ENCODE results near the gene MEGF10. TPM values are rescaled to one million over a fixed set of nuclear protein-coding genes. Genes with fewer than 3 reads are reported as not detected.

Gene MEGF10
- total RNA-seq, 2 experiments from 2014 or later: not detected

- DNase-seq (ENCODE audit: low spot score): no peak
- Histone ChIP-seq H4K20me1 (ENCODE audit: insufficient read depth, low read length) (no peaks in the 10 kb centered on the region), H3K4me1 (ENCODE audit: insufficient read depth, low read length, poor library complexity, severe bottlenecking) (no peaks in the 10 kb centered on the region), H2AFZ (ENCODE audit: low read length) (no peak overlapping the region), H3K9me3 (ENCODE audit: low read length) (no peaks in the 10 kb centered on the region), H3K4me2 (ENCODE audit: low read length) (no peak overlapping the region), H3K36me3 (ENCODE audit: insufficient read depth, low read length) (no peaks in the 10 kb centered on the region), H3K27ac (ENCODE audit: low read depth, low read length, poor library complexity, severe bottlenecking) (no peak overlapping the region), H3K4me3 (ENCODE audit: low read depth, low read length, poor library complexity, severe bottlenecking) (no peak overlapping the region), H3K79me2 (ENCODE audit: insufficient read depth, low read depth, low read length) (no peaks in the 10 kb centered on the region), H3K9me2 (ENCODE audit: insufficient read depth, low read length) (no peaks in the 10 kb centered on the region)
- no peak for TF ChIP-seq CTCF (conservative IDR thresholded peaks at IDR 0.05; ENCODE audit: low read length)
- TF ChIP-seq EZH2phosphoT487 (IDR thresholded peaks at IDR 0.05; ENCODE audit: borderline replicate concordance, low read depth, low read length): no peak
- intact Hi-C loops (cut with micrococcal nuclease; ENCODE audit: unreplicated experiment): no loop called here
- ChIA-PET CTCF (ENCODE audit: unreplicated experiment) (no interaction called here), POLR2A (no interaction called here)
- BruUV-seq (replicated peaks): no TSS peak
These were observed 9.9 kb upstream of the MEGF10 start for GRCh38 chr5:127280491-127281220.

- Histone ChIP-seq H3K9me2 (ENCODE audit: insufficient read depth, low read length) (no peaks in the 10 kb centered on the region), H3K4me1 (ENCODE audit: insufficient read depth, low read length, poor library complexity, severe bottlenecking) (no peaks in the 10 kb centered on the region), H3K4me3 (ENCODE audit: low read depth, low read length, poor library complexity, severe bottlenecking) (no peak overlapping the region), H3K9me3 (ENCODE audit: low read length) (no peaks in the 10 kb centered on the region), H3K4me2 (ENCODE audit: low read length) (no peak overlapping the region), H3K79me2 (ENCODE audit: insufficient read depth, low read depth, low read length) (no peaks in the 10 kb centered on the region), H3K36me3 (ENCODE audit: insufficient read depth, low read length) (no peaks in the 10 kb centered on the region), H4K20me1 (ENCODE audit: insufficient read depth, low read length) (no peaks in the 10 kb centered on the region), H2AFZ (ENCODE audit: low read length) (no peak overlapping the region), H3K27ac (ENCODE audit: low read depth, low read length, poor library complexity, severe bottlenecking) (no peak overlapping the region)
- POLR2A ChIA-PET: no interaction called here
- CTCF ChIA-PET (ENCODE audit: unreplicated experiment): no interaction called here
- intact Hi-C loops (cut with micrococcal nuclease; ENCODE audit: unreplicated experiment): no loop called here
- BruUV-seq (replicated peaks): no TSS peak
- TF ChIP-seq CTCF (conservative IDR thresholded peaks at IDR 0.05; ENCODE audit: low read length): no peak
- no peak for TF ChIP-seq EZH2phosphoT487 (IDR thresholded peaks at IDR 0.05; ENCODE audit: borderline replicate concordance, low read depth, low read length)
- no peak for DNase-seq (ENCODE audit: low spot score)
These were observed 9.0 kb upstream of the MEGF10 start for GRCh38 chr5:127281609-127282008.

- CTCF ChIA-PET (ENCODE audit: unreplicated experiment): no interaction called here
- BruUV-seq (replicated peaks): no TSS peak
These were observed 1.9 kb upstream of the MEGF10 start for GRCh38 chr5:127288676-127289075.

More at GRCh38 chr5:127288676-127289075, 1.9 kb upstream of the MEGF10 start:
- Histone ChIP-seq H3K9me3 (ENCODE audit: low read length) (no peaks in the 10 kb centered on the region), H2AFZ (ENCODE audit: low read length) (no peak overlapping the region), H3K4me3 (ENCODE audit: low read depth, low read length, poor library complexity, severe bottlenecking) (no peak overlapping the region), H3K79me2 (ENCODE audit: insufficient read depth, low read depth, low read length) (no peaks in the 10 kb centered on the region), H3K9me2 (ENCODE audit: insufficient read depth, low read length) (no peaks in the 10 kb centered on the region), H3K36me3 (ENCODE audit: insufficient read depth, low read length) (no peaks in the 10 kb centered on the region), H3K27ac (ENCODE audit: low read depth, low read length, poor library complexity, severe bottlenecking) (no peak overlapping the region), H3K4me2 (ENCODE audit: low read length) (no peak overlapping the region), H3K4me1 (ENCODE audit: insufficient read depth, low read length, poor library complexity, severe bottlenecking) (no peaks in the 10 kb centered on the region), H4K20me1 (ENCODE audit: insufficient read depth, low read length) (no peaks in the 10 kb centered on the region)
- TF ChIP-seq CTCF (conservative IDR thresholded peaks at IDR 0.05; ENCODE audit: low read length) (no peak), EZH2phosphoT487 (IDR thresholded peaks at IDR 0.05; ENCODE audit: borderline replicate concordance, low read depth, low read length) (no peak)
- no peak for DNase-seq (ENCODE audit: low spot score)
- POLR2A ChIA-PET: no interaction called here
- intact Hi-C loops (cut with micrococcal nuclease; ENCODE audit: unreplicated experiment): no loop called here

Measured in OCI-LY7 (cell line).